NCI-H2196 (cell line): ENCODE data around the gene KLF6.

Source experiments
- DNase-seq: peaks from one replicate; lab custom pipeline; 2025; ENCODE audit not compliant: unreplicated experiment; lab: John Stamatoyannopoulos, UW

KLF6 gene

DNA sequence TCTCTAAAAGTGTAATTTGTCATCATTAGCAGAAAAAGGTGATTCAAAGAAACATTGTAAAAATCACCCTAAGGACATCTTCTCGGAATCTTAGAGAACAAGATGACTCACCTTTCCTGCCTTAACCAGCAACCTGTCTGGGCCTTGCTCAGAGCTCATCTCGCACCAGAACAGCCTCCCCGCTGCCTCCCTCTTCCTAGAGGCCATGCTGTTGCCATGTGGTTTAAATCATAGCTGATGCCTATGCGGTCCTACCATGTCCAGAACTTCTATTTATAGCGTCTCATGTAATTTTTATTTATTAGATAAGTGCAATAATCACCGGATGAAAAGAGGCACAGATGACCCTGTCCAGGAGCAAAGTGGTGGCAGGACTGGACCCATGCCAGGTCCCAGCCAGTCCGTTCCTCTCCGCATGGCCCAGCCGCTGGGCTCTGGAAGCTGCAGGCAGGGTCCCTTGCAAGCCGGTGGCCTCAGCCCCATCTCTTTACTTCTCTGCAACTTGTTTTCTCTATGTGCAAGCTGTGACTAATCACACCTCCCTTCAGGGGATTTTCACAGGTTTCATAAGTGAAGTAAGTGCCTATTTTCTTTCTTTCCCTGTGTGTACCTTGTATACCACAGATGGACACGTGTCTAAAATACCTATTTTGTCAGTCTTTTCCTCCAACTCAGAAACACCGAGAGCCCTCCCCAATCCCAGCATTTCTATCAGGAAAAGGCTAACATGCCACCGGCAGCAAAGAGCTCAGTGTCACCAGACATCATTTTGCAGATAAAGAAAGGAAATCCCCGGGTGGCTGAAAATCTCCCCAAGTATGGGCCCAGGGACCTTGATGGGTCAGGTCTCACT is 27.1 kb downstream of the KLF6 start:
- DNase-seq, result no peak

DNA sequence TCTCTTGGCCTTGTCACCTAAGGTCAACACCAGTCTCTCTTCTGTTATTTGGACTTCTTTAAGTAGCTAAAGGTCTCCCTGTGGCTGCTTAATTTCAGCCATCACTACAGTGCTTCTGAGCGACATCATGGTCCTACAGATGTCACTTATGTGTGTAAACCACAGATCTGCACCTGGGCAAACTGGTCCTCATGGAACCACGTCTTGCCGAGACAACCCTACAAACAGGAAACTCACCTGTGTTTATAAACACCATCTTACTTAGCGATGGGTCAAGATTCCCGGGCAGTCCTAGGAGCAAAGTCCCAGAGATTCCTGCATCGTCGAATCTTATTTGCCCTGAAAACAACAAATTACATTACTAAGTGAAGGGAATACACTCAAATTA is 27.8 kb downstream of the KLF6 start:
- no peak for DNase-seq

- no peak for DNase-seq
These were observed 28.7 kb downstream of the KLF6 start for GRCh38 chr10:3756360-3756740.

DNA sequence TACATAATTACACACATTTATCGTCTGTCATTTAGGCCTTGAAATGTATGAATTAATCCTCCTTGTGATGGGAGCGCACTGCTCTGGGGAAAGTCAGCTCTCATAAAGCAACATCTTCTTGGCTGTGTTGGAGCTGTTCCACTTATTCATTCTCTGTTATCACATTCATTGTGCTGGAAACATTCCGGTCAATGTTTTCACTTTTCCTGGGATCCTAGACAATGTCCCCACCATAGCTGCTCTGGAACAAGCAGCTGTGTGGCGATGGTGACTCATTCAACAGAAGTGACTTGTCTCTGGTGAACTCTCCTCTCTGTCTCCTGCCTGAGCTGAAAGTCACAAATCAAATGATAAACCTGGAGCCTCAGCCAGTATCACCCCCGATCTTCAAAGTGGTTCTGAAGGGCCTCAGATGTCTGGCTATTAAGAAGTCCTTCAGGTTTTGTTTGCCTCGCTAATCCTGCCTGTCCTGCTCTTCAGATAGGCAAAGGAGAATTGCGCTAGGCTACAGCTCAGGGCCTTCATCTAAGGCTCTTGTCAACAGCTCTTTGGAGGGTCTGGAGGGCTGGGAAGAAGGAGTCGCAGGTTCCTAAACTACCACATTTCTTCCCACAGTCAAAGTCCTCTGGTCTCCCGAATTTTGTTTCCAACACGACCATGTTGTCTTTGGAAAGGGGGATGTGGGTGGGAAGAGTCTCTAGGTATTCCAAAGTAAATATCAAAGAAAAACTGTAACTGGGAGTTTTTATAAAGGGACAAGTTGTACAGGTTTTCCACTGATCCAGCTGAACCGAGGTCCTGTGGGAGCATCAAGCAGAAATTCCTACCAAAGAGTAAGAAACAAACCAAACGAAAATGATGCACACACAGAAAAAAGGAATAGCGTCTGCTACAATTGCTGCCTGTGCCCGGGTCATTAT is 29.3 kb downstream of the KLF6 start:
- no peak for DNase-seq

DNA sequence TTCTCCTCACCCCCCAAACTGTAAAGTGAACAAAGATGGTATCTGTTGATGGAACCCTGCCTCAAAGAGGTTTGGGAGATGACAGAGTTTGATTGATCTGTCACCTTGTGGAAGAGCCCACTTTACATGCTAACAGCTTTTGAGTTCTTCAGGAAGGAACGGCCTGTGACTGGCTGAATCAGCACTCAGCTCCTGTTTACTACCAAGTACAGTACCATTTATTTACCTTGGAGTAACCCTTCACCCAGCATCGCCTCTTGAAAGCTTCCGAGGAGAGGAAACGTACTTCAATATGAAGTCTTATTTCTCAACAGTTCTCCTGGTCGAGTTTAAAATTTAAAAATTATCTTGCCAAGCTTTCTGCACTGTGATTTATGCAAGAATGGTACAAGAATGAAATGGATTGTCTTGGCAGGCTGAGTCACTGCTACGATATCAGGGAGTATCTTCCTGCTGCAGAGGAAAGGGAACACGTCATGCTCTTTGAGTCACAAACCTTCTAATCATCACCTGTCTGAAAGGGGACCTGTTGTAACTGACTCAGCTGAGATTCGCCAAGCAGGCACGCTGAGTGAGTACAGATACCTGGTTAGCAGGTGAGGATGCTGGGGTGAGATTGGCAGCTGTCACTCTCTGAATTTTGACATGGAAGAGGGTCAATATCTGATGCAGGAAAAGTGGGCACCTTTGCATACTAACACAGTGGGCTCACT is 30.1 kb downstream of the KLF6 start:
- DNase-seq, result no peak

GRCh38 chr10:3750854-3751253 is 34.2 kb downstream of the KLF6 start:
- no peak for DNase-seq

GRCh38 chr10:3750006-3750816 is 34.8 kb downstream of the KLF6 start:
- DNase-seq, result no peak

GRCh38 chr10:3749600-3749999 is 35.4 kb downstream of the KLF6 start:
- no peak for DNase-seq

DNA sequence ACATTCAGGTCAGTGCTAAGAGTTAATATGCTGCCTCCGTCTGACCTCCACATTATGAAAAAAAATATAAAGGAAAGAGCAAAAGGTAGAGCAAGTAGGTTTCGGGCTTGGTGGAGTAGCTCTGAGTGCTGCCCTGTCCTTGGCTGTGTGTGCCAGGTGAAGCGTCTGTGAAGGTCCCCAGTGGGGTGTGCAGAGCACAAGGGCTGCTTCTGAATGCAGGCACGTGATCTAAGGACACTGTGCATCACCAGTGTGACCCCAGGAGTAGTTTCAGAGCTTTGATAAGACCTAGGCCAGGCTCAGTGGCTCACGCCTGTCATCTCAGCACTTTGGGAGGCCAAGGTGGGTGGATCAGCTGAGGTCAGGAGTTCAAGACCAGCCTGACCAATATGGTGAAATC is 36.0 kb downstream of the KLF6 start:
- DNase-seq, result no peak

GRCh38 chr10:3748484-3748883 is 36.5 kb downstream of the KLF6 start:
- DNase-seq, result no peak

GRCh38 chr10:3747984-3748383 is 37.0 kb downstream of the KLF6 start:
- no peak for DNase-seq

- no peak for DNase-seq
These were observed 37.6 kb downstream of the KLF6 start for GRCh38 chr10:3747248-3747960.

DNA sequence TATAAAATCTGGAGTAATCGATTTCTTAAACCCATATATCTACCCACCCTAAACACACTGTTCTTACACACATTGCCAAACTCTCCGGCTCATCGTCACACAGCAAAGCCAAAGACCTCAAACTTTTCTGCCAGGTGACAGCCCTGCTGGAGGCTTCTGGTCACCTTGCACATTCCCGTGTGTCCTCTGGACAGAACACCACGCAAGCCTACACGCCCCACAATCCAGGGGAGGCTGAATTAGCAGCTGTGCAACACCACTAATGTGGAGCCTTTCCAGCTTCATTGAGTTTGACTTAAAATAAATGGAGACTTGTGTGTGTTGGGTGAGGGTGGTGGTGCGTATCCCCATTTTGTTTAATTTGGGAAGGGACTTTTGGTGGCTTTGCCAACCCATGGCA is 38.4 kb downstream of the KLF6 start:
- DNase-seq, result no peak

DNA sequence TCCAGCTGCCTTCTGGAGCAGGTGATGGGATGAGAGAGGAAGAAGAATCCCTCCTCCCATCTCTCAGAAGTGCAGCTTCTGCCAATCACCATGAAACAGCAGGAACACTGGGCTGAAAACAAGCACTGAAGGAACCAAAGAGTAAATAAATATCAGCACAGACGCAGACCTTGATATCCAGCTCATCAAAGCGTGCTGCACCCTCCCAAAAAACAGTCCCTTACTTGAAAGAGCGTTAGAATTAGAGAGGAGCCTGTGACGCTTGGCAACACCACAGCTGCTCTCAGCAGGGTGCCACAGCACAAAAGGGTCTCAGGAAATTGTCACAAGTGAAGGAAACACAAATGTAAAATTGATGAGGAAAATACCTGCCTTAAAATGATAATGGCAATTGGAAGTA is 39.5 kb downstream of the KLF6 start:
- DNase-seq, result no peak

DNA sequence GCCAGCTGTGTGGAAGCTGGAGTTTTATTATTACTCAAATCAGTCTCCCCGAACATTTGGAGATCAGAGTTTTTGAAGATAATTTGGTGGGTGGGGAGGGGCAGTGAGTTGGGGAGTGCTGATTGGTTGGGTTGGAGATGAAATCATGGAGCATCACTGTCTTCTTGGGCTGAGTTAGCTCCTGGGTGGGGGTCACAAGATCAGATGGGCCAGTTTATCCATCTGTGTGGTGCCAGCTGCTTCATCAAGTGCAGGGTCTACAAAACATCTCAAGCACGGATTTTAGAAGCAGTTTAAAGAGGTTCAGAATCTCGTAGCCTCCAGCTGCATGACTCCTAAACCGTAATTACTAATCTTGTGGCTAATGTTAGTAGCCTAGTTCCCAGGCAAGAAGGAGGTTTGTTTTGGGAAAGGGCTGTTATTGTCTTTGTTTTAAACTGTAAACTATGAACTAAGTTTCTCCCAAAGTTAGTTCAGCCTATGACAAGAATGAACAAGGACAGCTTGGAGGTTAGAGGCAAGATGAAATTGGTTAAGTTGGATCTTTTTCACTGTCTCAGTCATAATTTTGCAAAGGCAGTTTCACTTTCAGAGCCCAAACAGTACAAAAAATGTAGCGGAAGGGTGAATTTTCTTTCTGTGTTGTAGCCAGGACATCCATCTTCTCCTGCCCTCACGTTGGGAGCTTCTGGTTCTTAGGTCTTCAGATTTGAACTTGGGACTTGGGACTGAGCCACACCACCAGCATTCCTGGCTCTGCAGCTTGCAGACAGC is 43.1 kb downstream of the KLF6 start:
- no peak for DNase-seq

- DNase-seq, result peak; percentile 22
These were observed 44.7 kb downstream of the KLF6 start for GRCh38 chr10:3740157-3740871.

GRCh38 chr10:3738855-3739350 is 46.1 kb downstream of the KLF6 start:
- DNase-seq, result no peak

GRCh38 chr10:3737864-3738263 is 47.1 kb downstream of the KLF6 start:
- DNase-seq, result no peak
